ENCODE data around the gene AMN1.
A peak's percentile ranks its signal among the peaks of the same experiment; 100 is the strongest.
"Not testable (repeated sequence)": the region's sequence is repeated elsewhere in the genome, so short reads cannot be mapped to it uniquely, and the experiment has no call there.

Gene AMN1

GRCh38 chr12:31722580-31722979, 6.2 kb downstream of the AMN1 start:
- Histone ChIP-seq H3K27me3 (ENCODE audit: insufficient read depth, low read length, poor library complexity, severe bottlenecking) (no peaks in the 10 kb centered on the region), H3K4me2 (ENCODE audit: low read depth, low read length, poor library complexity, severe bottlenecking) (no peak overlapping the region), H4K20me1 (ENCODE audit: insufficient read depth, low read length, poor library complexity, severe bottlenecking) (no peaks in the 10 kb centered on the region), H3K4me1 (ENCODE audit: insufficient read depth, low read length, poor library complexity, severe bottlenecking) (peaks cover 8% of the 10 kb centered on the region), H3K9me2 (replicated peaks; ENCODE audit: low read depth, low read length) (no peaks in the 10 kb centered on the region), H3K79me2 (ENCODE audit: insufficient read depth, low read length) (no peaks in the 10 kb centered on the region), H3K9me3 (ENCODE audit: insufficient read depth, low read depth, low read length) (no peaks in the 10 kb centered on the region), H3F3A (ENCODE audit: low read depth) (no peaks in the 10 kb centered on the region), H3K36me3 (ENCODE audit: insufficient read depth, low read length) (no peaks in the 10 kb centered on the region), H3K9ac (ENCODE audit: low read depth, low read length, poor library complexity, severe bottlenecking) (no peak overlapping the region), H3K4me3 (ENCODE audit: low read length, poor library complexity, severe bottlenecking) (no peak overlapping the region), H2AFZ (ENCODE audit: low read length) (no peak overlapping the region)
- TF ChIP-seq, protein P1, sequence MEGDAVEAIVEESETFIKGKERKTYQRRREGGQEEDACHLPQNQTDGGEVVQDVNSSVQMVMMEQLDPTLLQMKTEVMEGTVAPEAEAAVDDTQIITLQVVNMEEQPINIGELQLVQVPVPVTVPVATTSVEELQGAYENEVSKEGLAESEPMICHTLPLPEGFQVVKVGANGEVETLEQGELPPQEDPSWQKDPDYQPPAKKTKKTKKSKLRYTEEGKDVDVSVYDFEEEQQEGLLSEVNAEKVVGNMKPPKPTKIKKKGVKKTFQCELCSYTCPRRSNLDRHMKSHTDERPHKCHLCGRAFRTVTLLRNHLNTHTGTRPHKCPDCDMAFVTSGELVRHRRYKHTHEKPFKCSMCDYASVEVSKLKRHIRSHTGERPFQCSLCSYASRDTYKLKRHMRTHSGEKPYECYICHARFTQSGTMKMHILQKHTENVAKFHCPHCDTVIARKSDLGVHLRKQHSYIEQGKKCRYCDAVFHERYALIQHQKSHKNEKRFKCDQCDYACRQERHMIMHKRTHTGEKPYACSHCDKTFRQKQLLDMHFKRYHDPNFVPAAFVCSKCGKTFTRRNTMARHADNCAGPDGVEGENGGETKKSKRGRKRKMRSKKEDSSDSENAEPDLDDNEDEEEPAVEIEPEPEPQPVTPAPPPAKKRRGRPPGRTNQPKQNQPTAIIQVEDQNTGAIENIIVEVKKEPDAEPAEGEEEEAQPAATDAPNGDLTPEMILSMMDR (conservative IDR thresholded peaks at IDR 0.05; ENCODE audit: low read length) = no peak
- no peak for TF ChIP-seq EZH2phosphoT487 (IDR thresholded peaks at IDR 0.05; ENCODE audit: borderline replicate concordance)

- not testable (repeated sequence) for H3K9ac ChIP-seq (ENCODE audit: low read depth, low read length, poor library complexity, severe bottlenecking); H3K4me1 ChIP-seq (ENCODE audit: insufficient read depth, low read length, poor library complexity, severe bottlenecking); H3K4me2 ChIP-seq (ENCODE audit: low read depth, low read length, poor library complexity, severe bottlenecking); H2AFZ ChIP-seq (ENCODE audit: low read length); H4K20me1 ChIP-seq (ENCODE audit: insufficient read depth, low read length, poor library complexity, severe bottlenecking); H3K27me3 ChIP-seq (ENCODE audit: insufficient read depth, low read length, poor library complexity, severe bottlenecking); H3K9me2 ChIP-seq (replicated peaks; ENCODE audit: low read depth, low read length); H3K4me3 ChIP-seq (ENCODE audit: low read length, poor library complexity, severe bottlenecking); H3K9me3 ChIP-seq (ENCODE audit: insufficient read depth, low read depth, low read length); H3K79me2 ChIP-seq (ENCODE audit: insufficient read depth, low read length); H3K36me3 ChIP-seq (ENCODE audit: insufficient read depth, low read length); H3F3A ChIP-seq (ENCODE audit: low read depth)
These were observed 10.2 kb downstream of the AMN1 start for GRCh38 chr12:31718542-31719198.

GRCh38 chr12:31716998-31717397, 11.8 kb downstream of the AMN1 start:
- not testable (repeated sequence) for H3K36me3 ChIP-seq (ENCODE audit: insufficient read depth, low read length); H3K27me3 ChIP-seq (ENCODE audit: insufficient read depth, low read length, poor library complexity, severe bottlenecking); H3K79me2 ChIP-seq (ENCODE audit: insufficient read depth, low read length); H4K20me1 ChIP-seq (ENCODE audit: insufficient read depth, low read length, poor library complexity, severe bottlenecking); H3F3A ChIP-seq (ENCODE audit: low read depth); H3K9me3 ChIP-seq (ENCODE audit: insufficient read depth, low read depth, low read length); H3K4me2 ChIP-seq (ENCODE audit: low read depth, low read length, poor library complexity, severe bottlenecking); H3K4me1 ChIP-seq (ENCODE audit: insufficient read depth, low read length, poor library complexity, severe bottlenecking); H3K9me2 ChIP-seq (replicated peaks; ENCODE audit: low read depth, low read length); H2AFZ ChIP-seq (ENCODE audit: low read length); H3K4me3 ChIP-seq (ENCODE audit: low read length, poor library complexity, severe bottlenecking); H3K9ac ChIP-seq (ENCODE audit: low read depth, low read length, poor library complexity, severe bottlenecking)

- H3K9ac ChIP-seq (ENCODE audit: low read depth, low read length, poor library complexity, severe bottlenecking) = no peak overlapping the region
- H3K36me3 ChIP-seq (ENCODE audit: insufficient read depth, low read length) = no peaks in the 10 kb centered on the region
- H3K79me2 ChIP-seq (ENCODE audit: insufficient read depth, low read length) = no peaks in the 10 kb centered on the region
- no peak for TF ChIP-seq EZH2phosphoT487 (IDR thresholded peaks at IDR 0.05; ENCODE audit: borderline replicate concordance)
- TF ChIP-seq, protein P1 (conservative IDR thresholded peaks at IDR 0.05; ENCODE audit: low read length) = no peak
- no peaks in the 10 kb centered on the region for H3K27me3 ChIP-seq (ENCODE audit: insufficient read depth, low read length, poor library complexity, severe bottlenecking)
- H3K9me2 ChIP-seq (replicated peaks; ENCODE audit: low read depth, low read length) = no peaks in the 10 kb centered on the region
- no peaks in the 10 kb centered on the region for H3K9me3 ChIP-seq (ENCODE audit: insufficient read depth, low read depth, low read length)
- no peak overlapping the region for H3K4me3 ChIP-seq (ENCODE audit: low read length, poor library complexity, severe bottlenecking)
- H2AFZ ChIP-seq (ENCODE audit: low read length) = peak overlapping the region; percentile 68
- H3K4me1 ChIP-seq (ENCODE audit: insufficient read depth, low read length, poor library complexity, severe bottlenecking) = peaks cover 6% of the 10 kb centered on the region
- no peaks in the 10 kb centered on the region for H4K20me1 ChIP-seq (ENCODE audit: insufficient read depth, low read length, poor library complexity, severe bottlenecking)
- no peak overlapping the region for H3K4me2 ChIP-seq (ENCODE audit: low read depth, low read length, poor library complexity, severe bottlenecking)
- no peaks in the 10 kb centered on the region for H3F3A ChIP-seq (ENCODE audit: low read depth)
These were observed 13.5 kb downstream of the AMN1 start for GRCh38 chr12:31715283-31715825.

All from Loucy (cell line).